PC-9 (cell line): Measurements from ENCODE around the gene SGO2. TPM values are rescaled to one million over a fixed set of nuclear protein-coding genes. Genes with fewer than 3 reads are reported as not detected.

Experiments used
- BruUV-seq: library from RNA; stranded (reverse); fragments of 400-500 nt; replicated peaks from 2 replicates; lab custom pipeline; 2021; lab: Mats Ljungman, UMichigan
- CTCF ChIA-PET: fragments of 300-600 bp; sonication (Branson Sonifier 250); formaldehyde crosslinking; loops from one replicate; lab custom pipeline; 2022; ENCODE audit warnings: antibody characterized with exemption; lab: Charles Lee
- POLR2A ChIA-PET: fragments of 300-600 bp; sonication (Branson Sonifier 250); formaldehyde crosslinking; loops from one replicate; lab custom pipeline; 2022; ENCODE audit warnings: antibody characterized with exemption; ENCODE audit not compliant: unreplicated experiment; lab: Charles Lee
- DNase-seq, 2 experiments: peaks; one replicate each; pipeline versions ENCODE4 v3.0.0 to v3.0.0-alpha.2; 2015 to 2022; ENCODE audit warnings: mixed read lengths in 1 of 2
- H2AFZ ChIP-seq: fragments of 200-600 bp; sonication (generic); 2 replicates; pipeline ENCODE4 v1.8.1; 2017; ENCODE audit warnings: antibody characterized with exemption
- H3F3A ChIP-seq: fragments of 200-600 bp; sonication (generic); 2 replicates; pipeline ENCODE4 v1.8.1; 2017; ENCODE audit warnings: antibody characterized with exemption, mild to moderate bottlenecking, low read depth; ENCODE audit not compliant: insufficient read depth
- H3K27ac ChIP-seq: fragments of 200-600 bp; sonication (generic); 2 replicates; pipeline ENCODE4 v1.6.1; 2016; ENCODE audit warnings: mixed run types
- H3K27me3 ChIP-seq: fragments of 200-600 bp; sonication (generic); 2 replicates; pipeline ENCODE4 v1.6.1; 2016; ENCODE audit warnings: low read depth, mixed run types; ENCODE audit not compliant: insufficient read depth
- H3K36me3 ChIP-seq: fragments of 200-600 bp; sonication (generic); 2 replicates; pipeline ENCODE4 v1.6.1; 2016; ENCODE audit warnings: low read depth, mixed run types
- H3K4me1 ChIP-seq: fragments of 200-600 bp; sonication (generic); replicated peaks from 2 replicates; pipeline ENCODE4 v1.6.1; 2016; ENCODE audit warnings: mixed run types; ENCODE audit not compliant: insufficient read depth
- H3K4me2 ChIP-seq: fragments of 200-600 bp; sonication (generic); 2 replicates; pipeline ENCODE4 v1.6.1; 2017; ENCODE audit warnings: mixed run types
- H3K4me3 ChIP-seq: fragments of 200-600 bp; sonication (generic); 2 replicates; pipeline ENCODE4 v1.6.1; 2016; ENCODE audit warnings: mixed run types
- H3K79me2 ChIP-seq: fragments of 200-600 bp; sonication (generic); 2 replicates; pipeline ENCODE4 v1.6.1; 2017; ENCODE audit warnings: low read depth, mixed run types
- H3K9me2 ChIP-seq: fragments of 200-600 bp; sonication (generic); 2 replicates; pipeline ENCODE4 v1.8.1; 2017; ENCODE audit warnings: mild to moderate bottlenecking; ENCODE audit not compliant: insufficient read depth
- H3K9me3 ChIP-seq: fragments of 200-600 bp; sonication (generic); 2 replicates; pipeline ENCODE4 v1.8.1; 2016; ENCODE audit warnings: low read depth; ENCODE audit not compliant: insufficient read depth
- H4K20me1 ChIP-seq: fragments of 200-600 bp; sonication (generic); 2 replicates; pipeline ENCODE4 v1.8.1; 2017; ENCODE audit not compliant: insufficient read depth
- CTCF ChIP-seq: fragments of 200-600 bp; sonication (generic); conservative IDR thresholded peaks from 2 replicates; pipeline ENCODE4 v1.6.1; 2017; ENCODE audit warnings: mixed run types, antibody characterized with exemption, mild to moderate bottlenecking, moderate library complexity
- EZH2 ChIP-seq: fragments of 200-600 bp; sonication (generic); IDR thresholded peaks from 2 replicates; pipeline ENCODE4 v1.8.0; 2017; ENCODE audit warnings: antibody characterized with exemption, low read depth
- intact Hi-C: fragments of 100-400 bp; cut with micrococcal nuclease; formaldehyde crosslinking; loops from one replicate; pipeline ENCODE4 v1.10.0; 2022; ENCODE audit not compliant: unreplicated experiment
- total RNA-seq: library from RNA; stranded (reverse); gene quantifications from 2 replicates; pipeline ENCODE4 v1.2.3, GENCODE V29; 2021

Gene SGO2
- total RNA-seq, 1 experiment from 2014 or later = 25.0 TPM

DNA sequence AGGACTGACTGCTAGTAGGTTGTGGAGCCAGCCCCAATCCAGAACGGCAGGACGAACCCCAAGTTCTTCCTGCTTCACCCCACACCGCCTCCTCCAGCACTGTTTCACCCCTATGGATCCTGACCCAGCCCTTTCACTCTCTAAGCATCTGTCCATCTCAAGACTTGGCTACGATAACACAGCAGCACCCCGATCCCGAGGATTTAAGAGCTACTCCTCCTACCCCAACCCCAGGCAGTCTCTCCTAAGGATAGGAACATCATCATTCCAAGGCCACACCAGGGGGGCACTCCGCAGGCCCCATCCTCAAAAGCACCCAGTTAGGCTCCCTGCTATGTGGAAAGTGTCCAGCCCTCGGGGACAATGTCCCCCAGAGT is 16.8 kb upstream of the SGO2 start:
- peaks cover 12% of the 10 kb centered on the region; the same call in 1 of the 2 replicates for H3K79me2 ChIP-seq
- CTCF ChIA-PET = interaction anchor here (0.6 to 0.7 kb wide), 2 partner anchors 17 to 170 kb away, joined by 3 read pairs; partner anchors contain the start of gene SGO2
- H3K4me3 ChIP-seq = peak overlapping the region; percentile 78
- peak in 1 of 2 experiments; percentile 15 for DNase-seq
- H3K9me2 ChIP-seq = no peaks in the 10 kb centered on the region; the same call in 1 of the 2 replicates
- TF ChIP-seq CTCF (no peak), EZH2 (no peak)
- intact Hi-C loops = no loop called here
- peak overlapping the region; percentile 72 for H2AFZ ChIP-seq
- no peaks in the 10 kb centered on the region for H3F3A ChIP-seq
- no TSS peak for BruUV-seq
- no peaks in the 10 kb centered on the region for H3K27me3 ChIP-seq
- peak overlapping the region; percentile 24; the same call in 1 of the 2 replicates for H3K27ac ChIP-seq
- H3K36me3 ChIP-seq = no peaks in the 10 kb centered on the region
- H4K20me1 ChIP-seq = no peaks in the 10 kb centered on the region
- POLR2A ChIA-PET = no interaction called here
- H3K4me1 ChIP-seq = peaks cover 15% of the 10 kb centered on the region; the same call in 1 of the 2 replicates
- H3K9me3 ChIP-seq = no peaks in the 10 kb centered on the region
- H3K4me2 ChIP-seq = peak overlapping the region; percentile 90

- no peaks in the 10 kb centered on the region; the same call in 1 of the 2 replicates for H3K9me2 ChIP-seq
- no peak for TF ChIP-seq EZH2
- peak; percentile 72 for TF ChIP-seq CTCF
- H3K36me3 ChIP-seq = no peaks in the 10 kb centered on the region
- CTCF ChIA-PET = interaction anchor here (0.6 to 0.7 kb wide), 2 partner anchors 17 to 171 kb away, joined by 3 read pairs; partner anchors contain the start of gene SGO2
- H3K79me2 ChIP-seq = peaks cover 12% of the 10 kb centered on the region; the same call in 1 of the 2 replicates
- peak; percentile 68 to 90 for DNase-seq
- H3K27ac ChIP-seq = peak within 1 kb of the TSS; percentile 24; the same call in 1 of the 2 replicates
- no peaks in the 10 kb centered on the region for H3K27me3 ChIP-seq
- H3K9me3 ChIP-seq = no peaks in the 10 kb centered on the region
- H2AFZ ChIP-seq = peak within 1 kb of the TSS; percentile 91
- peaks cover 15% of the 10 kb centered on the region; the same call in 1 of the 2 replicates for H3K4me1 ChIP-seq
- intact Hi-C loops = no loop called here
- no peaks in the 10 kb centered on the region for H3F3A ChIP-seq
- H4K20me1 ChIP-seq = no peaks in the 10 kb centered on the region
- TSS peak; percentile 69 for BruUV-seq
- H3K4me2 ChIP-seq = peak within 1 kb of the TSS; percentile 90
- POLR2A ChIA-PET = interaction anchor here (0.7 kb wide), 1 partner anchor 153 kb away, joined by 3 read pairs; no protein-coding TSS in a partner anchor
- peak within 1 kb of the TSS; percentile 78 for H3K4me3 ChIP-seq
These were observed 16.2 kb upstream of the SGO2 start, which contains the start of gene KCTD18 for GRCh38 chr2:200509612-200510433. Gene KCTD18, minus strand, starts transcription at chr2:200510068. Its CDS starts 3,052 bp downstream, at chr2:200507016.

DNA sequence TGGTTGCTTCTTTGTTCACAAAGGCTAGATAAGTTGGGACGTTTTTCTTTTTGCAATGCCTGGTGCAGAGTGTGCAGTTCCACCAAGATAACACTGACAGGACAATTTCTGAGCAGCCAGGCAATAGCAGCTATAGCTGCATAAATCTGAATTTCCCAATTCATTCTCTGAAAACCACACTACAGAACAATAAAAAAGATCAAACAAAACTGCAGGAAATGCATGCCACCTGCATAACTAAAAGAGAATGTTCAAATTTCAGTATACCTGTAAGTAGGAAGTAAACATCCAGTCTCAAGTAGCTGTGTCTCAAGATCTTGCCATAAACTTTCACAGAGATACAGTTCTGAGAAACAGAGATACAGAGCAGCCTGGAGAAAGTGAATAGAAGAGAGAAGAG is 10.9 kb upstream of the SGO2 start:
- Histone ChIP-seq H3K36me3 (no peaks in the 10 kb centered on the region), H3K79me2 (no peaks in the 10 kb centered on the region), H3K4me2 (no peak overlapping the region), H3K27me3 (no peaks in the 10 kb centered on the region), H3K4me3 (no peak overlapping the region), H3K9me3 (peaks cover 7% of the 10 kb centered on the region; the same call in 1 of the 2 replicates), H3K27ac (no peak overlapping the region), H4K20me1 (no peaks in the 10 kb centered on the region), H3F3A (no peaks in the 10 kb centered on the region), H3K9me2 (no peaks in the 10 kb centered on the region), H3K4me1 (peaks cover 7% of the 10 kb centered on the region; the same call in 1 of the 2 replicates), H2AFZ (no peak overlapping the region)
- CTCF ChIA-PET = interaction anchor here (0.6 kb wide), 1 partner anchor 1767 kb away, joined by 3 read pairs; no protein-coding TSS in a partner anchor
- intact Hi-C loops = no loop called here
- POLR2A ChIA-PET = no interaction called here
- TF ChIP-seq CTCF (no peak), EZH2 (no peak)
- DNase-seq = no peak
- BruUV-seq = no TSS peak
